HG03196 (cell line): ENCODE data around the gene AS3MT.
"Not testable (repeated sequence)": the region's sequence is repeated elsewhere in the genome, so short reads cannot be mapped to it uniquely, and the experiment has no call there.

Experiments used
- ATAC-seq: cut with Tn5 transposase; IDR thresholded peaks from one replicate; pipeline ENCODE4 v1.9.1; 2021; ENCODE audit not compliant: unreplicated experiment

AS3MT gene

DNA sequence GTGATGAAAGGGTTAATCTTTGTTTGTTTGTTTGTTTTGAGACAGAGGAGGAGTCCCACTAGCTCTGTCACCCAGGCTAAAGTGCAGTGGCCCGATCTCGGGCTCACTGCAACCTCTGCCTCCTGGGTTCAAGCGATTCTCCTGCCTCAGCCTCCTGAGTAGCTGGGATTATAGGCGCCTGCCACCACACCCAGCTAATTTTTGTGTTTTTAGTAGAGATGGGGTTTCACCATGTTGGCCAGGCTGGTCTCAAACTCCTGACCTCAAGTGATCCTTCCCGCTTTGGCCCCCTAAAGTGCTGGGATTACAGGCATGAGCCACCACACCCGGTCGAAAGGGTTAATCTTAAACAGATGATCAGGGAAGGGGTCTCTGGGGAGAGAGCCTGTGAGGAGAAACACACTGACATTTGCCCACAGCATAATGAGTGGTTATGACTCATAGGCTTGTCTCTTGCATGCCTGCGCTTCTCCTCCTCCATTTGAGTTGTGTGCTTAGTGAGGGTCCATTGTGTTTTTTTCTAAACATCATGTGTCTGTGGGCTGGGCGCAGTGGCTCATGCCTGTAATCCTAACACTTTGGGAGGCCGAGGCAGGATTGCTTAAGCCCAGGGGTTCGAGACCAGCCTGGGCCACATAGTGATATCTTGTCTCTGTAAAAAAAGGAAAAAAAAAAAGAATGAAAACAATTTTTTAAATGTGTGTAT is 13.4 kb upstream of the AS3MT start:
- not testable (repeated sequence) for ATAC-seq

DNA sequence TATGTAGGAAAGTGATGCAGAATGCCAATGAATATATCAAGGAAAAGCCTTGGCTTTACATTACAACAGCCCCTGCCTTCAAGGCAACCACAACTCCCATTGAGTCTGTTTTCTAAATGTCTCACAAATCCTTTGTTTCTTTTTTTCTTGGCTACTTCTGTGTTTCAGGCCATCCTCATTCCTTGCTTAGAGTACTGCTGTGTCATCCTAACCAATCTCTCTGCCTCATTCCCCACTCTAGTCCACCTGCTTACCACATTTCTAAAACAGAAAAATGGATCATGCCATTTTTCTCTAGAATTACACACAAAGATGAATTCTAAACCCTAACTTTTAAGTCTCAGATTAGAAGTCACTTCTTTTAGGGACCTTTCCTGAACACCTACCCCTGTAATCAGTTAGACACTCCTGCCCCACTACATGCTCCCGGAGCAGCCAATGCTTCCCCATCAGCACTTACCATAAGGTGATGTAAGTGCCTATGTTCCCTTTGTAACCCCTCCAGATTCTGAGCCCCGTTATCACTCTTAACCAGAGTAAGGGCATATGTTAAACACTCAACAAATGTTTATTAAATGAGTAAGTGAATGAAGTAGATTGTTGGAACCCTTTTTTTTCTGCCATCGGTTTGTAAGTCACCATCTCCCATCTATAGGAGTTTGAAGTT is 12.4 kb upstream of the AS3MT start:
- ATAC-seq: no peak

DNA sequence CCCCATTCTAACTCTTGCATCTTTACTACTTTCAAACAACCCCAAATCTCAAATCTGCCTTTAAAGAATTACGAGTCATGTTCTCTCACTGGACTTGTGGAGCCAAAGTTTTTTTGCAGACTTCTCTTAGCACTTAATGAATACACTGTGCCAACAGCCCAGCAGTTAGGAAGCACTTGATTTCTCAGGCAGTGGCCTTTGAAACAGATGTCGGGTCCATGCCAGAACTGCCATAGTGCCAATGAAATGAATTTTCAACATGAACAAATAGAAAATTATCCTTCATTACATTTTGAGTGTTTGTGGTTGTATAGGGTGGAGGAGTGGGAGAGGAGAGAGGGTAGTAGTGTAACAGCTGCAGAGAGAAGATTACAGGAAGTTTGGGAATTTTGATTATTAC is 9.4 kb upstream of the AS3MT start:
- ATAC-seq: no peak

DNA sequence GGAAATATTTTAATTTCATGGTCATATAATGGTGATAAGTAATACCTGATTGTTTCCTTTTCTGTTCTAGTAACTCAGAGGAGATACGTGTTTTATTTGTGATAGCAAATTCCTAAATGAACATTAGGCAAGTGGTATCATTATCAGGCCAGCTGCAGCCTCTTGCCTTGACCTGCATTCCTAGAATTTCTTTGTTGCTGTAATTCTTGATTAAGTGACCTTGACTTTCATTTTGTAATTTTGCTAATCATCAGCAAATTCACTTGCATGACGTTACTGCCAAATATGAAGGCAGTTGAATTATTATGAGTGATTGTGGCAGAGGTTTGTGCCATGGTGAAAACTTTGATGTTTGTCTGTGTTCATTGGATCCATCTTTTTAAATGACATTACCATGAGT is 5.6 kb upstream of the AS3MT start:
- ATAC-seq: no peak

DNA sequence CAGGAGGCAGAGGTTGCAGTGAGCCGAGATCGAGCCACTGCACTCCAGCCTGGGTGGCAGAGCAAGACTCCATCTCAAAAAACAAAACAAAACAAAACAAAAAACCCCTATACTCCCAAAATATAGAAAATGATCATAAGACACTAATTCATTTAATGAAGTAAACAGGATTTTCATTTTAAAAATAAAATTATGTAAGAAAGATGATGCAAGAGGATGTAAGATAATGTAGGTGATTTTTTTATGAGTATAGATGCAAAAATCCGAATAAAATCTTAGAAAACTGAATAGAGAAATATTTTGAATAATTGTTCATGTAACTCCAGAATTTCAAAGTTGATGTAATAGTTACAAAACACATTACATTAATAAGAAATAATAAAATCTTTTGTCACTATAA is 3.6 kb upstream of the AS3MT start:
- ATAC-seq: no peak

DNA sequence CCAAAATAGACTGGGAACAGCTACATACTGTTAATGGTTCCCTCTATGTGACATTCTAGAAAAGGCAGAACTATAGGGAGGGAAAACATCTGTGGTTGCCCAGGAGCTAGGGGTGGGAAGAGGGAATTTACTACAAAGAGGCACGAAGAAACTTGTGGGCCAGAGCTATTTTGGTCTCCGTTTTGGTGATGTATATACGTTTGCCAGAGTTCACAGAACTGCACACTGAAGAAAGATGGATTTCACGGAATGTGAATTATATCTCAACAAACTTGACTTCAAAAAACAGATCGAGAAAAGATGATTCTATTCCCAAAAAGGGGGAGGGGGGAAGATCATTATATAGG is 386 bp upstream of the AS3MT start:
- no peak for ATAC-seq

DNA sequence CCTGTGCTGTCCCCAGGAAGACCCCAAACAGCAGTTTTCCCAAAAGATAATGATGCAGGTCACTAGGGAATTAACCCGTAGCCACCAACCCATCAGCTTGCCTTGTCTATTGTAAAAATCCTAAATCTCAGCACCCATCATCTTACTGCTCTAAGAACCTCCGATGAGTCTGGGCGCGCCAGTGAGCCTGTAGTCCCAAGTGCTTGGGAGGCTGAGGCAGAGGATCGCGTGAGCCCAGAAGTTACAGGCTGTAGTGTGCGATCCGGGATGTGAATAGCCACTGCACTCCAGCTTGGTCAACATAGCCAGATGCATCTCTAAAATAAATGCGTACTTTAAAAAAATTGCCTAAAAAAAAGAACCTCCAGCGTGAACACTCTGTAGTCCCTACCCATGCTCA is 951 bp downstream of the AS3MT start:
- ATAC-seq: no peak

DNA sequence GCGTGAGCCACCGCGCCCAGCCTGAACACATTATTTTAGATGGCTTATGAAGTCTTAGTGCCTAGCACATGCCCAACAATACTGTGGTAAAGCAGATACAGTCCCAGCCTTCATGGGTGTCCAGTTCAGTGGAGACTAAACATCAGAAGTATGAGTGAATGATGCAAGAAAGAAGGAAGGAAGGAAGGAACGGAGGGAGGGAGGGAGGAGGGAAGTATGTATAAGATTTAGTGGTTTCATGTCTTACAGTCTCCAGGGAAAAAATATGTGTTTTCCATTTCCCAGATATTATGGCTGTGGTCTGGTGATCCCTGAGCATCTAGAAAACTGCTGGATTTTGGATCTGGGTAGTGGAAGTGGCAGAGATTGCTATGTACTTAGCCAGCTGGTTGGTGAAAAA is 2.9 kb downstream of the AS3MT start:
- ATAC-seq: no peak

DNA sequence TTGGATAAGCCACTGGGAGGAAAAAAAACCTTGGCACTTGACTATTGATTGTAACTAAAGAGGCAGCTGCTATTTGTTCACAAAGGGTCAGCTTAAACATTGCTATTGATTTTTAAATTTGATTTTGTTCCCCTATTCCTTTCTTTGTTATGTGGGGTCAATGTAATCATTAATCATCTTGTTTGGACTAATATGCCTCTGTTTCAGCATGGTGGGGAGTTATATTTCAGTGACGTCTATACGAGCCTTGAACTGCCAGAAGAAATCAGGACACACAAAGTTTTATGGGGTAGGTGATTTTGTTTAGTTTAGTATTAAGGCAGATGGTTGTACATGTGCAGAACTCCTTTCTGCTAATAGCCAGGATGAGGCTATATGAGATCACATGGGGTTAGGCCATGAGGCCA is 7.5 kb downstream of the AS3MT start:
- ATAC-seq: no peak

DNA sequence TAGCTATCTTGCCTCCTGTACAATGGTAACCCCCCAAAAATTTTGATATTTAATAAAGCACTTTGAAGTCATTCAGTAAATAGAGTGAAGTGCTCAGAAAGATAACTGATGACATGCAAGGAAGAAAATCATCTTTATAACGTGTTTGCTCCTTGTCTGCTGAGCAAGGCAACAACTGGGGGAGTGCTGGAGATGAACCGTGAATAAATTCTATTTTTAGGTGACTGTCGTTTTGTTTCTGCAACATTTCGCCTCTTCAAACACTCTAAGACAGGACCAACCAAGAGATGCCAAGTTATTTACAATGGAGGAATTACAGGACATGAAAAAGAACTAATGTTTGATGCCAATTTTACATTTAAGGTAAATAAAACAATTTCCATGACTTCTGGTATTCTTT is 9.4 kb downstream of the AS3MT start:
- ATAC-seq: no peak

DNA sequence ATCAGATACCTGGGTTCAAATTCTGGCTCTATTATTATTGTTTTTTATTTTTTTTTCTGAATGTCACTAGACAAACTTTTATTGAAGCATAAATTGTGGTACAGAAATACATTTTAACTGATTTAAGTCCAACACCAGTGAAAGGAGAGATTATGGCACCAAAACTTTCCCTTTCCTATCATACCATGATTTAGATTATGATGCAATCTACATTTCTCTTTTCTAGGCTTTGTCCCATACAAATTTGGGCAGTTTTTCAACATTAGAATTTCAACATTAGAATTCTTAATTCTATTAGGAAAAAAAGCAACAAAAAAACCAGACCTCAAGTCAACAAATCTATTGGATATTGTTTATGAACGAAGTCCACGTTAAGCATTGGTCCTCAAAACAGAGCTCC is 11.0 kb downstream of the AS3MT start:
- no peak for ATAC-seq

DNA sequence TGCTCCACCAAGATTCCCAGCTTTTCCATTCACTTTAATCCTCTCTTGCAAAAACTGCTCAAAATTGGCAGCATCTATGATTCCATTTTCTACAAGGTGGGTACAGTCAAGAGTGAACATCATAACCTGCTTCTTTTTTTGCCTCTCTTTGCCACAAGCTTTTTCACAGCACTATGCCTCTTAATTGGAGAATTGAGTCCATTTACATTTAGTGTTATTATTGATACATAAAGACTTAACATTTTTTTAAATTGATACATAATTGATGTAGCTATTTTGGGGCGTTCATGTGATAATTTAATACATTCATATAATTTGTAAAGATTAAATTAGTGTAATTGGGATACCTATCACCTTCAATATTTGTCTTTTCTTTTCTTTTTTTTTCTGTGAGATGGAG is 18.8 kb downstream of the AS3MT start:
- ATAC-seq: no peak

DNA sequence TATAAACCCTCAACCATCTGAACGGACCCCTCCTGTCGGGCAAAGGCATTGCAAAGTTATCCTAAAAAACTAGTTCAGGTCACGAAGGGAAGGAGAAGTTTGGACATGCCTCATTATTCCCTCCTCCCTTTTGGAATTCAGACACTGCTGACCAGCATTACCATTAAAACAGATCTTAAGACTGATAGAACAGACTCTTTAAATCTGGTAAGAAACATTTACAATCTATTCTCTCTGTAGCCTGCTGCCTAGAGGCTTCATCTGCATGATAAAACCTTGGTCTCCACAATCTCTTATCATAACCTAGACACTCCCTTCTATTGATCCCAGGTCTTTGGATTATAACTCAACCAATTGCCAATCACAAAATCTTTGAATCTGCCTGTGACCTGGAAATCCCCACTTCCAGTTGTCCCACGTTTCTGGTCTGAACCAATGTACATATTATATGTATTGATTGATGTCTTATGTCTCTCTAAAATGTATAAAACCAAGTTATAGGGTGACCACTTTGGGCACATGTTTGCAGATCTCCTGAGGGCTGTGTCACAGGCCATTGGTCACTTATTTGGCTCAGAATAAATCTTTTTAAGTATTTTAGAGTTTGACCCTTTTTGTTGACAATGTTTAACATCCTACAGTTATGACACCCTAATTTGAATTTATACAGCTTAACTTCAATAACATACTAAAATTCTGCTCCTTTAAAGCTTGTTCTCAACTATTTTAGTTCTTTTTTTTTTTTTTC is 25.4 kb downstream of the AS3MT start:
- ATAC-seq: no peak

DNA sequence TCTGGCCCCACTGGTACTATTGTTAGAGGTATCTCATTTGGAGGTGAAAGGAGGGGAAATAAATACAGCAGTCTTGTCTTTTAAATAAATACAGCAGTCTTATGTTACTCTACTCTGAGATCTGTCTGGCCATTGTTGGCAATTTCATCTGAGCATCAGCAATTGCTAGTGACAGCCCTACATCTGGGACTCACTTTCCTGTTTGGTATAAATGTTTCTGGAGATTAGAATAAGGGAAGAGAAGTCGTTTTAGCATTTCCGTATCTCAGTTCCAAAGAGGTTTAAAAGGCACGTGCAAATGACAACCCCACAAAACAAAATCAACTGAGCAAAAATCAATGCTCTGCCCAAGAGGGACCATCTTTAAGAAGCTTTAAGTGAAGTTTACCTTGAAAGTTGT is 30.7 kb downstream of the AS3MT start:
- no peak for ATAC-seq

DNA sequence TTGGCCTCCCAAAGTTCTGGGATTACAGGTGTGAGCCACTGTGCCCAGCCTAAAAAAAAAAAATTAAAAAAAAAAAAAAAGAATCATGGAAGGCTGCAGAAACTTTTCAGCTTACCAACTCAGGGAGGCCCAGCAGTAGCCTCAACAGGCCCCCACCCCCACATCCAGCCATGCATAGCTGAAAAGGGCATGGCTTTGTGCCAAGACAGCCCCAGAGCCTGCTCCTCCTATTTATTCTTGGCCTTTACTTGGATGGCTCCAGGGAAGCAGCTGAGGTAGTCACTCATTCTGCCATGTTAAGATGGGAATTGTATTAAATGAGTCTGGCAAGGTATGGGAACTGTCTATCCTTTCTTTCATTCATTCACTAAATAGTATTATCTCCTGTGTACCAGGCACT is 35.1 kb downstream of the AS3MT start:
- no peak for ATAC-seq

DNA sequence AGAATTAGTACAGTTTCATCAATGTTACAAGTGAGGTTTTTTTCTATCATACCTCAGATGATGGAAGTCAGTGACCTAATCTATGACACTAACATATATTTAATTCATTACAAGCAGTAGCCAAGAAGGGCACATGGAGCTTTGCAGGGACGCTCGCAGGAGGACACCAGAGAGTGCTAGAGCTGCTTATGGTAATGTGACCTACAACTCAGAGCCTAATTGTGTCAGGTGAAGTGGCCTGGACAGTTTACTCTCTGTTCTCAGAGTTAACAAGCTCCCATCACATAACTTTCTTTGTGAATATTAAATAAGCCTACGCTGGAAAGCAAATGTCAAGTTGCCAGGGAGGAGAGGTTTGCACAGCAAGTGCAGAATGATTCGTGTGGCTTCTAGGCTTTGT is 37.2 kb downstream of the AS3MT start:
- no peak for ATAC-seq

DNA sequence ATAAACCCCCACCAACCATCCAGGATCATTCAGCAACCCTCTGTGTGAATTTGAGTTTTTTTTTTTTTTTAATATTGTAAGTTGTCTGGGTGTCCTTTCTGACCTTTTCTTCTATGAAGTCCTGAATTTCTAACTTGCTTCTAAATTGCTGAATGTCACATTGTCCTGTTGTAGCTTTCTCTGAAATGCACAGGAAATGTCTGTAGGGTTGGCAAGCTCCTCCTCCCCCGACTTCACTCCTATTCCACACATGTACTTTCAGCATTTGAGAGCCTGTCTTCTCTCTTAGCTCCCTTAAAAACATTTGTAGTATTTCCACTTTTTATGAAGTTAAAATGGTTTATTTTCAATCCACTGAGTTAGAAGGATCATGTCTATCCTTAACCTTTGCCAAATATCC is 45.5 kb downstream of the AS3MT start:
- ATAC-seq: no peak

DNA sequence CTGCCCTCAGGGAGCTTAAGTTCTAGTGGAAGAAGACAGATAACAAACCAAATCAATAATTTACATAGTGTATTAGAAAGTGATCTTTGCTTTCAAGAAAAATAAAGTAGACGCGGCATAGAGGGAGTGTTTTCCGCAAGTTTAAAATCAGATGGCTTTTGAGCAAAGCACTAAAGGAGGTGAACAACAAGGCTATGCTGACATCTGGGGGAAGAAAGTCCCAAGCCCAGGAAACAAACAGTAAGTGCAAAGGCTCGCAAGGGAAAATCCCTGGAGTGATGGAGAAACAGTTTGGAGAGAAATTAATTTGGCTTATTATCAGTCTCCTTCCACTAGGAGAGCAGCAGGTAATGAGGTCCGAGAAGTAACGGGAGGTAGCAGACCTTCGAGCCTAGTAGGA is 46.9 kb downstream of the AS3MT start:
- ATAC-seq: no peak

DNA sequence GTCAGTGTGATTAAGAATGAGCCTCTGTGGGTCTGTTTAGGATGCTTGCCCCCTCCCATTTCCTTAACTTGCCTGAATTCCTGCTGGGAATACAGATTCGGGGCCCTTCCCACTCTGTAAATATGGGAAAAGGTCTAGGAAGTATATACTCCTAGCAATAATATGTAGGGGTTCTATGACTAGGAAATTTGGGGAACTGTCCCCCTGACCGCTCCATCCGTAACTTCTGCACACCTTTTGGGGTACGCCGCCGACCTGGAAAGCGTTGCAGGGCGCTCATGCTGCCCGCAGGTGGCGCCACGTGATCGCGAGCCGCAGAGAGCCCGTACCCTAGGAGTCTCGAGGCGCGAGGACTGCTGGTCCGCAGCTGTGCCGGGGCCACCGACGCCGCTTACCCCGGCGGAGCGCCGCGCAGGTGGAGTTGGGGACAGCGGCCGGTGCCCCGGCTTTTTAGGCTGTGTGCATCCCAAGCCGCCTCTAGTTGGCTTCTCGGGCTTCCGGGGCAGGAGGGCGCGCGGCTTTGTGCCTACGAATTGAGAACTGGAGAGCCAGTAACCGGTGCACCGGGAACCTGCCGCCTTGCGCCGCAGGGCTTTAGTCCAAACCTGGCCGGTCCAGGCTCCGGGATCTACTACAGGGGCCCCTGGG is 48.2 kb downstream of the AS3MT start:
- ATAC-seq: peak; percentile 44

DNA sequence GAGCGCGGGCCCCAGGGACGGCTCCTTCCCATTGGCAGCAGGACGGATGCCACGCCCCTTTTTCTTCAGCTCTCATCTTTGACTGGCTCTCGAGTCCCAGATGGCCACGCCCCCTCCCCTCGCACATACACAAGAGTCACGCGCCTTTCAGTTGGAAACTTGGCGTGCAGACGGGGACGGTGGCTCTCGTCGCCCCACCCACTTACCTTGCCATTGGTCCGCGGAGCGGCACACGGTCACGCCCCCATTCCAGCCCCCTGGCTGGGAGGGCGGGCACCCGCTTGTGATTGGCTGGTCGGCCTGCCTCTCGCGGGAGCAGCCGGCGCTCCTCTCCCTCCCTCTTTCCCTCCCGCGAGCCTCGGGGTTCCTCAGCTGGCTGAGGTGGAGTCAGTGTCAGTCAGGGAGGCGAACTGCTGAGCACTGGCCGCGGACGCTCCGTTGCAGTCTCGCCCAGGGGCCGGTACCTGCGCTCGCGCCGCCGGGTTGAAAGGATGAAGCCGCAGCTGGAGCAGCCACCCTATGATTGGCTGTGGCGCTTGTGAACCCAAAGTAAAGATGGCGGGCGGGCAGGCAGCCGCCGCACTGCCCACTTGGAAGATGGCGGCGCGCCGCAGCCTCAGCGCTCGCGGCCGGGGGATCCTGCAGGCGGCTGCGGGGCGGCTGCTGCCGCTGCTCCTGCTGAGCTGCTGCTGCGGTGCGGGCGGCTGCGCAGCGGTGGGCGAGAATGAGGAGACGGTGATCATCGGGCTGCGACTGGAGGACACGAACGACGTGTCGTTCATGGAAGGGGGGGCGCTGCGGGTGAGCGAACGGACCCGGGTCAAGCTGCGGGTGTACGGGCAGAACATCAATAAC is 48.9 kb downstream of the AS3MT start, which contains the start of gene CNNM2:
Gene CNNM2, plus strand, starts transcription at position 333 of the 855 bp plus-strand sequence. Its CDS starts 187 bp downstream, at position 520.
- peak; percentile 87 for ATAC-seq

DNA sequence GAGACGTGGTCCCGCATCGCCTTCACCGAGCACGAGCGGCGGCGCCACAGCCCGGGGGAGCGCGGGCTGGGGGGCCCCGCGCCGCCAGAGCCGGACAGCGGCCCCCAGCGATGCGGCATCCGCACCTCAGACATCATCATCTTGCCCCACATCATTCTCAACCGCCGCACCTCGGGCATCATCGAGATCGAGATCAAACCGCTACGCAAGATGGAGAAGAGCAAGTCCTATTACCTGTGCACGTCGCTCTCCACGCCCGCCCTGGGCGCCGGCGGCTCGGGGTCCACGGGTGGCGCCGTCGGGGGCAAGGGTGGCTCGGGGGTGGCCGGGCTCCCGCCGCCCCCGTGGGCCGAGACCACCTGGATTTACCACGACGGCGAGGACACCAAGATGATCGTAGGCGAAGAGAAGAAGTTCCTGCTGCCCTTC is 49.6 kb downstream of the AS3MT start:
- ATAC-seq: peak; percentile 2
